ENCODE data around the gene SIRPA.

The SIRPA gene

DNA sequence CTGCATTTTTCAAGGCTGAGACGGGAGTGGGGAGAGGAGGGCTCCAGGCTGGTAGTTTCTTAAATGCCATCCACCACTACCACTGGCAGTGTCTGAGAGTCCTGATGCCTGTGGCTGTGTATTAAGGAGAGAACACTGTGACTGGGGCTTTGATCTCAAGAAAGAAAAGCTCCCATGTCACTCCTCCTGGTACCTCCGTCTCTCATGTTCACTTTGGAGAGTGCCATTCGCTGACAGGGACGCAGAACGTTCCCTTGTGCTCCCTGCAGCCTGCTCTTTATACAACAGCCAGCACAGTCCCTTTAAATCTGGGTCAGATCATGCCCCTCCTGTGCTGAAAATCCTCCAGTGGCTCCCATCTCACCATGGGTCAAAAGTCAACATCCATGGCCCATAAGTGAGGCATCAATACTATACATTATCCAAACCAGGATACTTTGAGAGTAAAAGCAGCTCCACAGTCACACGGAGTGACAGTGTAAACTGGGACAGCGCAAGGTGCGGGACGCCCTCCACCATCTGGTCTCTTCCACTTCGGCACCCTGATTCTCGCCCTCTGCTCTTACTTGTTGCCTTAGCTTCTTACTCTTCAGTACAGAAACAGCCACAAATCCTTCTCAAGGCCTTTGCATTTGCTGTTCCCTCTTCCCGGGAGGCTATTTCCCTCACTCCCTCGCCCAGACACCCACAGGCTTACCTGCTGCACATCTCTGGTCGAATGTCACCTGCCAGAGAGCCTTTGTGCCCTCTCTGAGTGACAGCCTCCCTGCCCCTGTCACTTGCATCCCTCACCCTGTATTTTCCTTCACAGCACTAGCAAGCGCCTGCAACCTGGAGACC, 78.6 kb downstream of the SIRPA start:
- 0 out of 2 replicates have a peak, but pooled peaks cover 2% of the 10 kb centered on the region for H3K4me1 ChIP-seq
- in situ Hi-C loops (cut with MboI; ENCODE audit: low sequenced_read_pairs): no loop called here

DNA sequence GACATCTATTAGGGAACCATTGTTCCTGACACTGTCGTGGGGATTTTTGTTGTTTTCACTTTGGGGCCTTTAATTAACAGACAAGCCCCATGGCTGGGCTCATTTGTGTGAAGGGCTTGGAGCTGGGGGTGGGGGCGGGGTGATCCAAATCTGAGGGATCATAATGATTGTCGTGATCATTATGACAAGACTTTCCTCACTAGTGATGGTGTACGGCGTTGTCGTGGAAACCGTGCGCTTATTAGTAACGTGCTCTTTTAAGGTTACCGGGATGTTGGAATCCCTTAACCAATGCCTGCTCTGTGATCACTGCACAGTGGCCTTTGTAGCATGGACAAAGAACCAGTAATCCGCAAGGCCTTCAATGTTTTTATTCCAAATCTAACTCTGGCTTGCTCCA, 80.1 kb downstream of the SIRPA start:
- DNase-seq (ENCODE audit: low spot score in 2 of 2): no peak
- Histone ChIP-seq H3K36me3 (replicated peaks) (no peaks in the 10 kb centered on the region), H3K9me3 (no peaks in the 10 kb centered on the region), H3K4me1 (0 out of 2 replicates have a peak, but pooled peaks cover 2% of the 10 kb centered on the region), H3K27me3 (ENCODE audit: low read depth) (peaks cover 40% of the 10 kb centered on the region), H3K4me3 (no peak overlapping the region)
- in situ Hi-C loops (cut with MboI; ENCODE audit: low sequenced_read_pairs): no loop called here

More for the DNA sequence above, 78.6 kb downstream of the SIRPA start:
- H3K9me3 ChIP-seq: no peaks in the 10 kb centered on the region
- no peak for DNase-seq (ENCODE audit: low spot score in 2 of 2)
- no peak overlapping the region for H3K4me3 ChIP-seq
- H3K36me3 ChIP-seq (replicated peaks): no peaks in the 10 kb centered on the region
- peaks cover 44% of the 10 kb centered on the region for H3K27me3 ChIP-seq (ENCODE audit: low read depth)

DNA sequence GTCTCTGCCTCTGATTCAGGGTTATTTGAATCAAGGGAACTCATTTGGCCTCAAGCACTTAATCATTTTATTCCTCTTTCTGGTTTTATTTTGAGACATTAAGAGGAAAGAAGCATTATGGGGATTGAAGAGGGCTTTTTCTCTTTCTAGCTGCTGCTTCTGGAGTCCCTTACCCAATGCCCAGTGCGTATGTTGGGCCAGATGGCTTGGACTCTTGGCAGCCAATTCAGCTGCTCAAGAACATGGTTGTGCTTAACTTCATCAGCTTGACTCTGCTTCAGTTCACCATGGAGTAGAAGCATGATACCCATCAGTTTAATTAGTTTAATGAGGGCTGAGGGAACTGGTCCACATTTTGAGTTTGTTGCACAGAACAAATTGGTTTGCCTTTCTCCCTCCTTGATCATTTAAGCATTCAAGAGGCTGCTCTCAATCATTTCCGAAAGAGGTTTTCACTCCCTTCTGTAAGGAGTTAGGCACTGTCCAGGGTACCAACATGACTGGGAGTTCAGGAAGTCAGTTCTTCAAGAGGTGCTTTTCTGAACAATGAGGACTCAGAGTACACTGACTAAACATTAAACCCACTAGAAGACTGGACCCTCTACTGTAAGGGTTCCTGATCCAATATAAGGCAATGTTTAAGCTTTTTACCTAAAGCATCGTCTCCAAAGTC, 84.0 kb downstream of the SIRPA start:
- Histone ChIP-seq H3K4me3 (no peak overlapping the region), H3K36me3 (replicated peaks) (no peaks in the 10 kb centered on the region), H3K27me3 (ENCODE audit: low read depth) (peaks cover 22% of the 10 kb centered on the region), H3K9me3 (no peaks in the 10 kb centered on the region), H3K4me1 (no peaks in the 10 kb centered on the region)
- in situ Hi-C loops (cut with MboI; ENCODE audit: low sequenced_read_pairs): no loop called here
- no peak for DNase-seq (ENCODE audit: low spot score in 2 of 2)

DNA sequence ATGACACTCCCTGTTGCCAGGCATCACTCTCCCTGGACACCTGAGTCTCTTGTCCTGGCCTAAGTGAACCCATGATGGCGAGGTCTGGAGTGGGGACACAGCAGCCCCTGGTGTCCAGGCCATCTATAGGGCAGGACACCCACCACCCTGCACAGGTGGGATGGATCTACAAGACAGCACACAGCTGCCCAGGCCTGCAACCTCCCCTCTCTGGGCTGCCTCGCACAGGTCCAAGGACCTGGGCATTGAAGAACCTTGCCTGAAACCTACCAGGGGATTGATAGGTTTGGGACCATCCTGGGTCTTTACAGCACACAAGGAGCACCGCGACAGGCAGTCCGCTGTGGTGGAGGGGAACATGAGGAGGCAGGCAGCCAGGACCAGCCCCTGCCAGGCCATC, 87.5 kb downstream of the SIRPA start:
- Histone ChIP-seq H3K36me3 (replicated peaks) (no peaks in the 10 kb centered on the region), H3K4me3 (no peak overlapping the region), H3K9me3 (no peaks in the 10 kb centered on the region), H3K4me1 (no peaks in the 10 kb centered on the region), H3K27me3 (ENCODE audit: low read depth) (peaks cover 31% of the 10 kb centered on the region)
- no peak for DNase-seq (ENCODE audit: low spot score in 2 of 2)
- in situ Hi-C loops (cut with MboI; ENCODE audit: low sequenced_read_pairs): no loop called here

DNA sequence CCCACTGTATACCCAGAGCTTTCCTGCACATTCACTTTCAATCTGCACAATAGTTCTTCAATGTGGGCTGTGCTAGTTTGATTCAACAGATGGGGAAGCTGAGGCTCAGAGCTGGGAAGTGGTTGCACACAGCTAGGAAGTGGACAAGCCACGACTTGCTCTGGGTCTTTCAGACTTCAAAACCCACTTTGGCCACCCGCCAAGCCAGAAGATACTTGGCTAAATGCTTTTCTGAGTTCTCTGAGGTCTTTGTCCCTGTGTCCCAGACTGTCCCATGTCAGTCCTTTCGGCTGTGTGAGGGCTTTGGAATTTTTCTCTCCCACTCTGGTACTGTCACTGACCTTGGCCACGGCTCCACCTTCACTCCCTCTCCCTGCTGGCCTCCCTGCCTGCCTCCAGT, 88.1 kb downstream of the SIRPA start:
- no peak overlapping the region for H3K4me3 ChIP-seq
- no peaks in the 10 kb centered on the region for H3K36me3 ChIP-seq (replicated peaks)
- in situ Hi-C loops (cut with MboI; ENCODE audit: low sequenced_read_pairs): no loop called here
- H3K9me3 ChIP-seq: no peaks in the 10 kb centered on the region
- peaks cover 29% of the 10 kb centered on the region for H3K27me3 ChIP-seq (ENCODE audit: low read depth)
- no peaks in the 10 kb centered on the region for H3K4me1 ChIP-seq
- DNase-seq (ENCODE audit: low spot score in 2 of 2): no peak

DNA sequence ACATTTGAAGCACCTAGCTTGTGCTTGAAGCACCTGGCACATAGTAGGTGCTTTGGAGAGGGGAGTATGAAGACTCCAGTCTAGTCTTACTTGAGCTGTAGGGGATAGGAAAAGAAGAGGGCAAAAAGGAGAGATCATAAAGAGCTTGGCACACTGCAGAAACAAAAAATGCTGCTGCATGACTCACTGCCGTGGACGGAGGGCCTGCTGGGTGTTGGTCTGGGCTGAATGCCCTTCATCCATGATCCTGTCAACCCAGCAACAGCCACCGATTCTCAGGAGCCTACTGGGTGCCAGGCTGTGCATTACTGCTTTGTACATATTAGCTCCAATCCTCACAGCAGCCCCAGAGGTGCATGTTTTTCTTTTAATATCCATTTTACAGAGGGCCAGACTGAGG, 92.6 kb downstream of the SIRPA start:
- H3K4me1 ChIP-seq: no peaks in the 10 kb centered on the region
- no peaks in the 10 kb centered on the region for H3K9me3 ChIP-seq
- no peaks in the 10 kb centered on the region for H3K36me3 ChIP-seq (replicated peaks)
- DNase-seq (ENCODE audit: low spot score in 2 of 2): no peak
- peaks cover 50% of the 10 kb centered on the region for H3K27me3 ChIP-seq (ENCODE audit: low read depth)
- in situ Hi-C loops (cut with MboI; ENCODE audit: low sequenced_read_pairs): no loop called here
- H3K4me3 ChIP-seq: no peak overlapping the region

Data from HAP-1 (cell line).